Osteoblast (primary cell): ENCODE measurements around the gene ADCY5. TPM values are rescaled to one million over a fixed set of nuclear protein-coding genes. Genes with fewer than 3 reads are reported as not detected.

Source experiments
- DNase-seq: peaks from one replicate; pipeline ENCODE4 v3.0.0; 2011; ENCODE audit warnings: low spot score, mixed read lengths; ENCODE audit not compliant: insufficient read length; ENCODE audit errors: missing footprints
- H2AFZ ChIP-seq: 2 replicates; pipeline ENCODE4 v1.6.0; 2011; ENCODE audit warnings: mild to moderate bottlenecking, low read length
- H3K27ac ChIP-seq: 2 replicates; pipeline ENCODE4 v1.5.1; 2011; ENCODE audit warnings: mild to moderate bottlenecking, low read depth, low read length, moderate library complexity
- H3K27me3 ChIP-seq: 2 replicates; pipeline ENCODE4 v1.6.0; 2012; ENCODE audit warnings: mild to moderate bottlenecking, control low read depth, inconsistent platforms, low read length, moderate library complexity; ENCODE audit not compliant: insufficient read depth
- H3K36me3 ChIP-seq: 2 replicates; pipeline ENCODE4 v1.5.1; 2011; ENCODE audit warnings: mild to moderate bottlenecking, low read length, control low read depth, moderate library complexity; ENCODE audit not compliant: insufficient read depth
- H3K4me1 ChIP-seq: 2 replicates; pipeline ENCODE4 v1.5.1; 2011; ENCODE audit warnings: mild to moderate bottlenecking, low read length, control low read depth, moderate library complexity; ENCODE audit not compliant: insufficient read depth
- H3K4me2 ChIP-seq: 2 replicates; pipeline ENCODE4 v1.6.0; 2011; ENCODE audit warnings: mild to moderate bottlenecking, low read length; ENCODE audit not compliant: insufficient read depth
- H3K4me3 ChIP-seq: fragments of 200-600 bp; sonication (generic); 3 replicates; pipeline ENCODE4 v1.5.1; 2012; ENCODE audit warnings: mild to moderate bottlenecking, low read length, inconsistent platforms; ENCODE audit not compliant: insufficient read depth
- H3K79me2 ChIP-seq: 2 replicates; pipeline ENCODE4 v1.6.0; 2012; ENCODE audit warnings: mild to moderate bottlenecking, low read length, control low read depth, inconsistent platforms; ENCODE audit not compliant: insufficient read depth
- H3K9me3 ChIP-seq: 2 replicates; pipeline ENCODE4 v1.5.1; 2011; ENCODE audit warnings: low read depth, low read length, control low read depth
- H4K20me1 ChIP-seq: 2 replicates; pipeline ENCODE4 v1.6.0; 2012; ENCODE audit warnings: mild to moderate bottlenecking, low read length, control low read depth; ENCODE audit not compliant: insufficient read depth
- total RNA-seq: library from RNA; depleted of rRNA; stranded (reverse); fragments of >200 nt; gene quantifications from 2 replicates; pipeline ENCODE4 v1.2.3, GENCODE V29; 2012
- TF ChIP-seq, protein P1 (sequence below): IDR thresholded peaks from 2 replicates; pipeline ENCODE4 v1.5.1; 2011; ENCODE audit warnings: mild to moderate bottlenecking, low read depth, low read length, moderate library complexity; ENCODE audit errors: extremely low read depth

Gene ADCY5
- total RNA-seq, 1 donor: 0.72 TPM

- Histone ChIP-seq H3K36me3 (no peaks in the 10 kb centered on the region), H3K27ac (no peak overlapping the region), H3K4me2 (no peak overlapping the region), H3K4me1 (no peaks in the 10 kb centered on the region), H3K4me3 (no peak overlapping the region), H3K79me2 (no peaks in the 10 kb centered on the region), H4K20me1 (no peaks in the 10 kb centered on the region), H2AFZ (no peak overlapping the region), H3K27me3 (no peaks in the 10 kb centered on the region), H3K9me3 (no peaks in the 10 kb centered on the region)
- no peak for DNase-seq
- TF ChIP-seq, protein P1, sequence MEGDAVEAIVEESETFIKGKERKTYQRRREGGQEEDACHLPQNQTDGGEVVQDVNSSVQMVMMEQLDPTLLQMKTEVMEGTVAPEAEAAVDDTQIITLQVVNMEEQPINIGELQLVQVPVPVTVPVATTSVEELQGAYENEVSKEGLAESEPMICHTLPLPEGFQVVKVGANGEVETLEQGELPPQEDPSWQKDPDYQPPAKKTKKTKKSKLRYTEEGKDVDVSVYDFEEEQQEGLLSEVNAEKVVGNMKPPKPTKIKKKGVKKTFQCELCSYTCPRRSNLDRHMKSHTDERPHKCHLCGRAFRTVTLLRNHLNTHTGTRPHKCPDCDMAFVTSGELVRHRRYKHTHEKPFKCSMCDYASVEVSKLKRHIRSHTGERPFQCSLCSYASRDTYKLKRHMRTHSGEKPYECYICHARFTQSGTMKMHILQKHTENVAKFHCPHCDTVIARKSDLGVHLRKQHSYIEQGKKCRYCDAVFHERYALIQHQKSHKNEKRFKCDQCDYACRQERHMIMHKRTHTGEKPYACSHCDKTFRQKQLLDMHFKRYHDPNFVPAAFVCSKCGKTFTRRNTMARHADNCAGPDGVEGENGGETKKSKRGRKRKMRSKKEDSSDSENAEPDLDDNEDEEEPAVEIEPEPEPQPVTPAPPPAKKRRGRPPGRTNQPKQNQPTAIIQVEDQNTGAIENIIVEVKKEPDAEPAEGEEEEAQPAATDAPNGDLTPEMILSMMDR: no peak
These were observed 187.2 kb downstream of the ADCY5 start for GRCh38 chr3:123261666-123262065.

- no peak overlapping the region for H3K27ac ChIP-seq
- H3K4me1 ChIP-seq: no peaks in the 10 kb centered on the region
- H2AFZ ChIP-seq: no peak overlapping the region
- no peaks in the 10 kb centered on the region for H3K36me3 ChIP-seq
- no peaks in the 10 kb centered on the region for H3K79me2 ChIP-seq
- no peaks in the 10 kb centered on the region for H4K20me1 ChIP-seq
- no peak overlapping the region for H3K4me3 ChIP-seq
- TF ChIP-seq, protein P1: peak; percentile 68
- peak; percentile 62 for DNase-seq
- no peak overlapping the region for H3K4me2 ChIP-seq
- H3K9me3 ChIP-seq: no peaks in the 10 kb centered on the region
- H3K27me3 ChIP-seq: no peaks in the 10 kb centered on the region
These were observed 190.0 kb downstream of the ADCY5 start for GRCh38 chr3:123258811-123259420.

GRCh38 chr3:123258359-123258758, 190.5 kb downstream of the ADCY5 start:
- Histone ChIP-seq H3K4me3 (no peak overlapping the region), H3K79me2 (no peaks in the 10 kb centered on the region), H3K4me2 (no peak overlapping the region), H2AFZ (no peak overlapping the region), H3K9me3 (no peaks in the 10 kb centered on the region), H3K4me1 (no peaks in the 10 kb centered on the region), H3K27me3 (no peaks in the 10 kb centered on the region), H3K27ac (no peak overlapping the region), H4K20me1 (no peaks in the 10 kb centered on the region), H3K36me3 (no peaks in the 10 kb centered on the region)
- no peak for DNase-seq
- TF ChIP-seq, protein P1: no peak

DNA sequence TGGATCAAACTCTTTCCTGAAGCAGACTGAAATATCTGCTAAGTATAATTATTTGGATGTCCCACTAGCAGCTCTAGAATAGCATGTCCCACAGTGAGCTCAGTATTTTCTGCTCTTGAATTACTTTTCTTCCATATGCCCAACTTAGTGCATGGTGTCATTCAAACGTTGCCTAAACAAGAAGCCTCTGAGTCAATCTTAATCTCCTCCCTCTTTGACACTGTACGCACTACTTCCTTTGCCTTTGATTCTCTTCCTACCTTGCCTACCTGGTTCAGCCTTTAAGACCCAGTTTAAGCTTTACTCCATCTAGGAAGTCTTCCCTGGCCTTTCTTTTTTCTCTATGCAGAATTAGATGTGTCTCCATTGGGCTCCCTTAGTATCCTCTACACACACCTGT, 192.6 kb downstream of the ADCY5 start:
- Histone ChIP-seq H4K20me1 (no peaks in the 10 kb centered on the region), H3K9me3 (no peaks in the 10 kb centered on the region), H3K27ac (no peak overlapping the region), H2AFZ (no peak overlapping the region), H3K79me2 (no peaks in the 10 kb centered on the region), H3K4me3 (no peak overlapping the region), H3K4me2 (no peak overlapping the region), H3K27me3 (no peaks in the 10 kb centered on the region), H3K36me3 (no peaks in the 10 kb centered on the region), H3K4me1 (no peaks in the 10 kb centered on the region)
- TF ChIP-seq, protein P1: no peak
- DNase-seq: no peak
